Trophoblast cell (in vitro differentiated cells and primary cell): ENCODE data around the gene SLC7A6.

Source experiments
- DNase-seq, 2 donors: peaks; one replicate each; pipeline ENCODE4 v3.0.0-alpha.2; 2016
- H2AFZ ChIP-seq: 2 replicates; pipeline ENCODE4 v1.6.1; 2013; ENCODE audit warnings: low read length, moderate library complexity, mild to moderate bottlenecking; ENCODE audit not compliant: insufficient read depth, poor library complexity
- H2AK5ac ChIP-seq: 2 replicates; pipeline ENCODE4 v1.6.1; 2013; ENCODE audit warnings: mild to moderate bottlenecking, low read length
- H2BK120ac ChIP-seq: 2 replicates; pipeline ENCODE4 v1.6.1; 2013; ENCODE audit warnings: low read length, mild to moderate bottlenecking, moderate library complexity; ENCODE audit not compliant: insufficient read depth, poor library complexity
- H2BK12ac ChIP-seq: 2 replicates; pipeline ENCODE4 v1.6.1; 2013; ENCODE audit warnings: mild to moderate bottlenecking, low read length, moderate library complexity
- H2BK5ac ChIP-seq: 2 replicates; pipeline ENCODE4 v1.6.1; 2013; ENCODE audit warnings: low read length, low read depth, moderate library complexity, mild to moderate bottlenecking; ENCODE audit not compliant: poor library complexity
- H3K14ac ChIP-seq: 2 replicates; pipeline ENCODE4 v1.6.1; 2013; ENCODE audit warnings: mild to moderate bottlenecking, low read length
- H3K18ac ChIP-seq: 2 replicates; pipeline ENCODE4 v1.6.1; 2013; ENCODE audit warnings: mild to moderate bottlenecking, low read length
- H3K23ac ChIP-seq: 2 replicates; pipeline ENCODE4 v1.6.1; 2013; ENCODE audit warnings: low read length
- H3K27ac ChIP-seq: 2 replicates; pipeline ENCODE4 v1.5.1; 2013; ENCODE audit warnings: low read depth, mild to moderate bottlenecking, inconsistent platforms, low read length, moderate library complexity
- H3K27me3 ChIP-seq: 2 replicates; pipeline ENCODE4 v1.6.1; 2013; ENCODE audit warnings: inconsistent platforms, mild to moderate bottlenecking, low read length, moderate library complexity; ENCODE audit not compliant: insufficient read depth
- H3K36me3 ChIP-seq, 2 experiments: 1 replicate in 1 of 2; 2 replicates in 1 of 2; pipeline ENCODE4 v1.6.1; 2013; ENCODE audit warnings: low read length in 2 of 2, mild to moderate bottlenecking in 2 of 2, moderate library complexity in 1 of 2; ENCODE audit not compliant: insufficient read depth in 2 of 2, control insufficient read depth in 1 of 2
- H3K4ac ChIP-seq: 2 replicates; pipeline ENCODE4 v1.6.1; 2013; ENCODE audit warnings: low read depth, mild to moderate bottlenecking, low read length, moderate library complexity
- H3K4me1 ChIP-seq, 2 experiments: 1 replicate in 1 of 2; 2 replicates in 1 of 2; pipeline ENCODE4 v1.6.1; 2013; ENCODE audit warnings: low read length in 2 of 2, mild to moderate bottlenecking in 2 of 2, moderate library complexity in 1 of 2; ENCODE audit not compliant: insufficient read depth in 2 of 2, control insufficient read depth in 1 of 2
- H3K4me2 ChIP-seq: 2 replicates; pipeline ENCODE4 v1.6.1; 2013; ENCODE audit warnings: inconsistent platforms, mild to moderate bottlenecking, low read length, moderate library complexity
- H3K4me3 ChIP-seq: 2 replicates; pipeline ENCODE4 v1.5.1; 2013; ENCODE audit warnings: mild to moderate bottlenecking, low read depth, low read length, inconsistent platforms
- H3K79me1 ChIP-seq: one replicate; pipeline ENCODE4 v1.6.1; 2013; ENCODE audit warnings: low read length
- H3K79me2 ChIP-seq: 2 replicates; pipeline ENCODE4 v1.6.1; 2013; ENCODE audit warnings: low read length, mild to moderate bottlenecking; ENCODE audit not compliant: control insufficient read depth, insufficient read depth, poor library complexity
- H3K9ac ChIP-seq: 2 replicates; pipeline ENCODE4 v1.6.1; 2013; ENCODE audit warnings: mild to moderate bottlenecking, low read length
- H3K9me3 ChIP-seq: 2 replicates; pipeline ENCODE4 v1.6.1; 2013; ENCODE audit warnings: low read depth, mild to moderate bottlenecking, control low read depth, inconsistent platforms, low read length; ENCODE audit not compliant: insufficient read depth
- H4K12ac ChIP-seq: 2 replicates; pipeline ENCODE4 v1.6.1; 2013; ENCODE audit warnings: low read depth, mild to moderate bottlenecking, low read length, moderate library complexity
- H4K8ac ChIP-seq: 2 replicates; pipeline ENCODE4 v1.6.1; 2013; ENCODE audit warnings: low read depth, mild to moderate bottlenecking, low read length, moderate library complexity
- H4K91ac ChIP-seq: one replicate; pipeline ENCODE4 v1.6.1; 2013; ENCODE audit warnings: low read depth, mild to moderate bottlenecking, low read length, moderate library complexity
- WGBS: extraction: QIAGEN DNeasy Blood & Tissue Kit; methylation state at CpG from one replicate; pipeline ENCODE4 v1.1.7; 2013; ENCODE audit warnings: missing lambda C conversion rate; ENCODE audit not compliant: insufficient read length, insufficient coverage; ENCODE audit errors: extremely low coverage; 5-methylcytosine and 5-hydroxymethylcytosine counted together

The SLC7A6 gene

GRCh38 chr16:68275611-68276191 is 11.4 kb downstream of the SLC7A6 start:
- H3K27ac ChIP-seq, result no peak overlapping the region
- no peak overlapping the region for H2BK12ac ChIP-seq
- no peak overlapping the region for H3K14ac ChIP-seq
- peaks cover 9 to 12% of the 10 kb centered on the region in 2 experiments for H3K4me1 ChIP-seq
- no peak overlapping the region for H3K4me2 ChIP-seq
- H2BK120ac ChIP-seq, result no peak overlapping the region
- no peak overlapping the region for H3K18ac ChIP-seq
- H3K4ac ChIP-seq, result no peak overlapping the region
- no peaks in the 10 kb centered on the region for H3K9me3 ChIP-seq
- H4K91ac ChIP-seq, result no peak overlapping the region
- no CpG with 5 or more reads among the region's 4 CpGs for WGBS
- H3K9ac ChIP-seq, result no peak overlapping the region
- H2AK5ac ChIP-seq, result no peak overlapping the region
- H2AFZ ChIP-seq, result no peak overlapping the region
- H3K36me3 ChIP-seq, result peaks cover 18 to 33% of the 10 kb centered on the region in 2 experiments
- H4K12ac ChIP-seq, result no peak overlapping the region
- H3K79me1 ChIP-seq, result peaks cover 5% of the 10 kb centered on the region
- no peak overlapping the region for H3K4me3 ChIP-seq
- no peak overlapping the region for H3K23ac ChIP-seq
- no peaks in the 10 kb centered on the region for H3K27me3 ChIP-seq
- H4K8ac ChIP-seq, result no peak overlapping the region
- H2BK5ac ChIP-seq, result no peak overlapping the region
- peaks cover 5% of the 10 kb centered on the region for H3K79me2 ChIP-seq
- no peak for DNase-seq

GRCh38 chr16:68276223-68276622 is 11.9 kb downstream of the SLC7A6 start:
- no peaks in the 10 kb centered on the region for H3K9me3 ChIP-seq
- no peak overlapping the region for H2BK5ac ChIP-seq
- peaks cover 14 to 34% of the 10 kb centered on the region in 2 experiments for H3K36me3 ChIP-seq
- H4K12ac ChIP-seq, result no peak overlapping the region
- peaks cover 5% of the 10 kb centered on the region for H3K79me1 ChIP-seq
- H3K23ac ChIP-seq, result no peak overlapping the region
- H2BK120ac ChIP-seq, result no peak overlapping the region
- no peak overlapping the region for H4K8ac ChIP-seq
- no peak overlapping the region for H3K4ac ChIP-seq
- H2AK5ac ChIP-seq, result no peak overlapping the region
- WGBS, result no CpG with 5 or more reads among the region's 3 CpGs
- no peak overlapping the region for H3K27ac ChIP-seq
- H3K79me2 ChIP-seq, result peaks cover 5% of the 10 kb centered on the region
- H3K18ac ChIP-seq, result no peak overlapping the region
- no peak overlapping the region for H4K91ac ChIP-seq
- no peak overlapping the region for H2AFZ ChIP-seq
- no peaks in the 10 kb centered on the region for H3K27me3 ChIP-seq
- H3K4me1 ChIP-seq, result peaks cover 9 to 12% of the 10 kb centered on the region in 2 experiments
- no peak overlapping the region for H3K4me2 ChIP-seq
- DNase-seq, result no peak
- H3K14ac ChIP-seq, result no peak overlapping the region
- H3K9ac ChIP-seq, result no peak overlapping the region
- no peak overlapping the region for H3K4me3 ChIP-seq
- H2BK12ac ChIP-seq, result no peak overlapping the region

- no peak overlapping the region for H2BK12ac ChIP-seq
- peak overlapping the region; percentile 12 for H2BK5ac ChIP-seq
- H3K4me1 ChIP-seq, result peaks cover 6 to 8% of the 10 kb centered on the region in 2 experiments
- peak overlapping the region; percentile 17 for H4K8ac ChIP-seq
- no peak overlapping the region for H3K23ac ChIP-seq
- peaks cover 6 to 28% of the 10 kb centered on the region in 2 experiments for H3K36me3 ChIP-seq
- peak; percentile 71 to 90 for DNase-seq
- no peak overlapping the region for H3K27ac ChIP-seq
- no peak overlapping the region for H4K12ac ChIP-seq
- no peak overlapping the region for H2AK5ac ChIP-seq
- H3K27me3 ChIP-seq, result no peaks in the 10 kb centered on the region
- H3K79me2 ChIP-seq, result no peaks in the 10 kb centered on the region
- WGBS, result no CpG with 5 or more reads among the region's 13 CpGs
- no peak overlapping the region for H3K4ac ChIP-seq
- no peak overlapping the region for H3K4me3 ChIP-seq
- H3K18ac ChIP-seq, result no peak overlapping the region
- peaks cover 2% of the 10 kb centered on the region for H3K9me3 ChIP-seq
- no peak overlapping the region for H3K9ac ChIP-seq
- no peaks in the 10 kb centered on the region for H3K79me1 ChIP-seq
- no peak overlapping the region for H2AFZ ChIP-seq
- peak overlapping the region; percentile 11 for H2BK120ac ChIP-seq
- no peak overlapping the region for H3K14ac ChIP-seq
- H3K4me2 ChIP-seq, result no peak overlapping the region
- H4K91ac ChIP-seq, result peak overlapping the region; percentile 8
Observed at GRCh38 chr16:68279726-68280558, 15.6 kb downstream of the SLC7A6 start.

GRCh38 chr16:68281368-68282063 is 17.2 kb downstream of the SLC7A6 start:
- Histone ChIP-seq H3K9ac (no peak overlapping the region), H3K27ac (no peak overlapping the region), H3K4me1 (peaks cover 6 to 8% of the 10 kb centered on the region in 2 experiments), H3K14ac (no peak overlapping the region), H4K8ac (no peak overlapping the region), H2BK12ac (no peak overlapping the region), H3K36me3 (peaks cover 4 to 34% of the 10 kb centered on the region in 2 experiments), H2BK5ac (no peak overlapping the region), H3K79me1 (no peaks in the 10 kb centered on the region), H3K27me3 (no peaks in the 10 kb centered on the region), H3K18ac (no peak overlapping the region), H2AFZ (no peak overlapping the region), H2BK120ac (no peak overlapping the region), H3K9me3 (peaks cover 2% of the 10 kb centered on the region), H3K4me2 (no peak overlapping the region), H4K91ac (no peak overlapping the region), H3K4ac (no peak overlapping the region), H3K79me2 (no peaks in the 10 kb centered on the region), H3K23ac (no peak overlapping the region), H4K12ac (no peak overlapping the region), H3K4me3 (no peak overlapping the region), H2AK5ac (peak overlapping the region; percentile 51)
- no peak for DNase-seq
- no CpG with 5 or more reads among the region's 4 CpGs for WGBS
